Renal cortical epithelial cell (primary cell): Measurements from ENCODE around the gene SPDYE1. TPM values are rescaled to one million over a fixed set of nuclear protein-coding genes. Genes with fewer than 3 reads are reported as not detected.
"Not testable (repeated sequence)": the region's sequence is repeated elsewhere in the genome, so short reads cannot be mapped to it uniquely, and the experiment has no call there.

Experiments
- DNase-seq: peaks from one replicate; pipeline ENCODE4 v3.0.0-alpha.2; 2011; ENCODE audit warnings: low read depth
- total RNA-seq: library from RNA; depleted of rRNA; stranded (reverse); fragments of >200 nt; gene quantifications from 2 replicates; pipeline ENCODE4 v1.2.3, GENCODE V29; 2014

Gene SPDYE1, protein sequence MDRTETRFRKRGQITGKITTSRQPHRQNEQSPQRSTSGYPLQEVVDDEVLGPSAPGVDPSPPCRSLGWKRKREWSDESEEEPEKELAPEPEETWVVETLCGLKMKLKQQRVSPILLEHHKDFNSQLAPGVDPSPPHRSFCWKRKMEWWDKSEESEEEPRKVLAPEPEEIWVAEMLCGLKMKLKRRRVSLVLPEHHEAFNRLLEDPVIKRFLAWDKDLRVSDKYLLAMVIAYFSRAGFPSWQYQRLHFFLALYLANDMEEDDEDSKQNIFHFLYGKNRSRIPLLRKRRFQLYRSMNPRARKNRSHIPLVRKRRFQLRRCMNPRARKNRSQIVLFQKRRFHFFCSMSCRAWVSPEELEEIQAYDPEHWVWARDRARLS
- not detected in 2 replicates for total RNA-seq

DNA sequence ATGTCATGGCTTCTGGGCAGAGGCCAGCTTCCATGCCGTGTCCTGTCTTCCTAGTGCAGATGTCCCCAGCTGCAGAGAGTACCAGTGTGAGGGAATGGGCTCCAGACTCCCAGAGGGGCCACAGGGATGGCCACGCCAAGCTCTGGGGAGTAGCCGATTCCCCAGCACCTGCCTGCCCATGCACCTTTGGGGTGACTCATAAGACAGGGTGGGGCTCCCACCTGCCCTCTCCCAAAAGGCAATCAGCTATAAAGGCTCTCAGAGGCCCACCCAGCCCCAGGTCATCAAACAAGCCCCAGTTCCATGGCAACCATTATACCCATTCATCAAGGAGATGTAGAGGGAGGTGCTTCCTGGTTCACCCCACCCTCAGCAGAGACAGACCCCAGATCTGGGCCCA lies at the start of gene SPDYE1:
Gene SPDYE1, plus strand, starts transcription at position 366 of the 400 bp plus-strand sequence. CDS start 2,053 bp downstream, outside the sequence.
- not testable (repeated sequence) for DNase-seq

DNA sequence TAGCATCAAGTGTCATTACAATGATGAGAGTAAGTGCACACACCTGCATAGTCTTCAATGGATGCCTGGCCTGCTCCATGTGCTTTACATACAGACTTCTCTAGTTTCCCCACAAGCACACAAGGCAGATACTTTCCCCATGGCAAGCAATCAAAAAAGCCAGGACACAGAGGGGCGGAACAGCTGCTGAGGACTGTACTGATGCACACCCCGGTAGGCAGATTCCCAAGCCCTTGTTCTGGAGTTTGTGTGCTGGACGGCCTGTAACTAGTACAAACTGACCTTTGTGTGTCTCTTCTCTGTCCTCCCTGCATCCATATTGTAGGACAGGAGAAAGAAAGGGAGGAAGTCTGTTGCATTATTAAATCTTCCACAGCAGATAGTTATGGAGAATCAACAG lies 45.7 kb upstream of the SPDYE1 start:
- DNase-seq: no peak

DNA sequence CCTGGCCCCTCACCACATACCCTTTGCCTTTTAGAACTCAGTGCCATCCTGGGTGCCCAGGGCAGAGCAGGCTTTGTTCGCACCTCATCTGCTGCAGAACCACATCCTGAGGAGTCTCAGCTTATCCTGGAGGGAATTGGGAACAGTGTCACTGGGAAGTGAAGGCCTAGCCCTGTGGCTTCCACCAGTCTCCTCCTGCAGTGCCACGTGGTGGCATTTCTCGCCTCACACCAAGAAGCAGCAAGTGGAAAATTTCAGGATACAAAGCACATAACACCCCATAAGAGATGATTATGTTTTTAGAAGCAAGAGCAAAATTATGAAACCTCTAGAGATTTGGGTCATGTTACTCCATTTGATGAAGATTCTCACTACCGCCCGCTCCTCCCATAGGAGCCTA lies 44.6 kb upstream of the SPDYE1 start:
- no peak for DNase-seq

DNA sequence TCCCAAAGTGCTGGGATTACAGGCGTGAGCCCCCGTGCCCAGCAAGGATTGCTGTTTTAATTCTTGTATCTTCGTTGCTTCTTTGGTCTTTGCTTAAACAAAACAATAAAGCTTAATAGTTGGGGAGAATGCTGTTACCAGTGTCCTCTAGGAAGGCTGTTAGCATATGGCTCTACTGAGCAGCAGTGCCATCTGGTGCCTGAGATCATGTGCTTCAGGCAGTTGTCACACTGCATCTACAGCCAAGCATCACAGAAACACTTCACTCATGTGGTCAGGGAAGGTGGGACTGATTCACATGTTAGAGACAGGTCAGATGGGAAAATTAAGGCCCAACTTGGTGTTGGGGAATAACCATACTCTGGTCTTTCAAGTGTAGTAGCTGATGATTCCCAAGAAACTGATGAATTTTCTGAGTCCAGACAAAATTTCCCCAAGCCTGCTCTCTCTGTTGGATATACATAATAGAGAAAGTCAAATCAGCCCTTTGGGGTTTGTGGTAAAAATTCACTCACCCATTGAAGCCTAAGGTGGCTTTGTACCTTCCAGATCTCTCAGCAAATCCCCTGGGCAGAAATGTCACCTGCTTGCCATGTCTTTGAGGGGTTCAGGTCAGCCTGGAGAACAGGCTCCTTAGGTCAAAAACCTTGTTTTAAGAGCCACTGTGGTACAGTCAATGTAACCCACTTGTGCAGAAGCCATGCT lies 43.0 kb upstream of the SPDYE1 start:
- DNase-seq: peak; percentile 62

DNA sequence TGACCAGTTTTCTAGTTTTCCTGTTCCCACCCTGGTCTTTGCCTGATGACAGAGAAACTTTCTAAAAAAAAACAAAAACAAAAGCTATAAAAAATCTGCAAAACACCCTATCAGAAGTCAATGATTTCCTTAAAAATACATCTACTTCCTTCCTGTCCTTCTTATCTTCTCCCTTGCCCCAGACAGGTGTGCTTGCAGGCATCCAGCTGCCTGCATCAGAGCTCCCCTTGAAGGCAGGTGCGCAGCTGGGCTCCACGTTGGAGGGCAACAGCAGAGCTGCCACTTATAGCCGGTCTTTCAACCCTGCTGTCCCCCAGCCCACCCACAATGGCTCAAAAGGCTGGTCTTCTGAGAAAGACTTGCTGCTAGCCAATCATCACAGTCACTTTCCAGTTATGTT lies 41.7 kb upstream of the SPDYE1 start:
- DNase-seq: no peak

DNA sequence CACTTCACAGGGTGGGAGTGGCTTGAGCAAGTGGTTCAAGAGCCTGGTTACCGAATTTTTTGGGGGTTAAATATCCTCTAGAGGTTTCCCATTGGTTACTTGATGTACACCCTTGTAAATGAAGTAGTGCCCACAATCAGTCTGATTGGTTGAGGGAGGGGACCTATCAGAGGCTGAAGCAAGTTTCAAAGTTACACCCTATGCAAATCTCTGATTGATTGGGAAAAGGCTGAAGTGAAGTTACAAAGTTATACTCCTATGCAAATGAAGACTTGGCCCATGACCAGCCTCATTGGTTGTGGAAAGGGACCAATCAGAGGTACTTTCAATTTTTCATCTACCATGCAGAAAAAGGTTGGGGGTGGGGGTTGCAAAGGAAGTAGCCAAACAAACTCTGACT lies 36.8 kb upstream of the SPDYE1 start:
- DNase-seq: no peak

DNA sequence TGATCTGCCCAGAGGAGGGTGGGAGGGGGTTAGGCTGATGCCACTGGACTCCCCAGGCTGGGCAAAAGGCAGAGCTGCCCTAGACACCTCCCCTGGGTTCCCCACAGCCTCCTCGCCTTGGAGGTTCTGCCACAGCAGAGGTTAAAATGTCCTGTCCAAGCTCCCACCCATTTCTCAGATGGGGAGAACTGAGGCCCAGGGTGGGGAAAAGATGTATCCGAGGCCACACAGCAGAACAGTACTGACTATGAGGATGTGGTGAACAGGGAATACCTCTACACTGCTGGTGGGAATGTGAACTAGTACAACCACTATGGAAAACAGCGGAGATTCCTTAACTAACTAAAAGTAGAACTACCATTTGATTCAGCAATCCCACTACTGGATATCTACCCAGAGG lies 31.3 kb upstream of the SPDYE1 start:
- not testable (repeated sequence) for DNase-seq

DNA sequence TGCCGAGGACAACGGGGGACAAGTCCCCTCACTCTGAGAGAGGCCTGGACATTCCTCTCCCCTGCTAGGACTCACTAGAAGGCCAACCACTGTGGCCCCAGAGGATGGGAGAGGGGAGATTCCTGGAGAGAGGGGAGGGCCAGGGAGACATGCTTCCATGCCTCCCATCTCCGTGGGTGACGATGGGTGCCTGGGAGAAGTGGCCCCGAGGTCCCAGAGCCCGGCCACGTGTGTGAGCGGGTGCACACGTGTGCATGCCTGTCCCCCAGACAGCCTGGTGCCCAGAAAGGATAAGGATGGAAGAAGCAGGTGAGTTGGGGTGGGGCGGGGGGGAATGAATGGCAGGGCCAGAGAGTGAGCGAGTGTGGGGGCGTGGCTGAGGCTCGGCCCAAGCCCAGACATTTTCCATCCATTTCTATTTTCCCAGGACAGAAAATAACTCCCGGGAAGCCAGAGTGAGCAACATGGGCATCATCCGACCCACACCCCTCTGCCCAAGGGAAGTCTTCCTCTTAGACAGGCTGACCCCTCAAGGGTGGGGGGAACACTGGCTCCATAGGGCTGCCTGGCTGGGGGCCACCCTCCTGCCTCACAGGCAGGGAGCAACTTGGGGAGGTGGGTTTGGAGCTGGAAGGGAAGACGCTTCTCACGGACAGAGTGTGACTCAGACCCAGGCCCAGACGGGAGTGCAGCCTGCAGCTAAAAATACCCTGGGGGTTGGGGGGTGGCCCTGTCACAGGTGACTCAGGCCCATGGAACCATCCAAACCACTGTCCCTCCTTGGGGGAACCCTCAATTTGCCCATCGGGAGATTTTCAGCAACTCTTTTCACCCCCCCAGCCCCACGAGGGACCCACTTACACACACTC lies 29.3 kb upstream of the SPDYE1 start:
- DNase-seq: not testable (repeated sequence)

DNA sequence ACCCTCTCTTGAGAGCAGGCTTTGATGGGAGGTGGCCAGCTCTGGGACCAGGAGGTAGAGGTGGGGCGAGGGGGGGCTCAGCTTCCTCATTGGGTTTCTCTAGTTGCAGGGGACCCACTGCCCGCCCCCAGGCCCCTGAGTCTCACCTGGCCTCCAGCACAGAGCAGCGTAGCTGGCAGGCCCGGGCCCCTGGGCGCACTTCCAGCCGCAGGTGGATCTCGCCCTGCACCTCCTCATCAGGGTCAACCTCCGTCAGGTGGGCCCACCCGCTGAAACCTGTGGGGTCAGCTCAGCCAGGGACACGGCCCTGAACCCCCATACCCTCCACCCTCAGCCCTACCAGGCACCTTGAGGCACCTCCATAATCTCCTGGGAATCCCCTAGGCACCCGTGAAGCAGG lies 28.1 kb upstream of the SPDYE1 start:
- not testable (repeated sequence) for DNase-seq

DNA sequence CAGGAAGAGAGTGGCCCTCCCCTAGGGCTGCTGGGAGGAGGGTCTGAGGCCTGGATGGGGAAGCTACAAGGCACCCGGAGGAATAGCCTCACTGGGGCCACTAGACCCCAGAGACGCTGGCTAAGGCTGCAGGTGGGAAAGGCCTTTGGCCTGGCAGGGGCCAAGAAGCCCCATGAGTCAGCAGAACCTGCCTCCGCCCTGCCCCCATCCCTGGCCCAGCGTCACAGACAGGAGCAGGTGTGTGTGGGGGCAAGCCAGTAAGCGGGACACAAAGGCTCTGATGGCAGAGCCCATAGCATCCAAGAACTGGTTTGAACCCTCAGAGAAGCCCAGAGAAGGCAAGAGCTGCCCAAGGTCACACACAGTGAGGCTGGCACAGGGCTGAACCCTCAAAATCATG lies 27.0 kb upstream of the SPDYE1 start:
- DNase-seq: not testable (repeated sequence)

DNA sequence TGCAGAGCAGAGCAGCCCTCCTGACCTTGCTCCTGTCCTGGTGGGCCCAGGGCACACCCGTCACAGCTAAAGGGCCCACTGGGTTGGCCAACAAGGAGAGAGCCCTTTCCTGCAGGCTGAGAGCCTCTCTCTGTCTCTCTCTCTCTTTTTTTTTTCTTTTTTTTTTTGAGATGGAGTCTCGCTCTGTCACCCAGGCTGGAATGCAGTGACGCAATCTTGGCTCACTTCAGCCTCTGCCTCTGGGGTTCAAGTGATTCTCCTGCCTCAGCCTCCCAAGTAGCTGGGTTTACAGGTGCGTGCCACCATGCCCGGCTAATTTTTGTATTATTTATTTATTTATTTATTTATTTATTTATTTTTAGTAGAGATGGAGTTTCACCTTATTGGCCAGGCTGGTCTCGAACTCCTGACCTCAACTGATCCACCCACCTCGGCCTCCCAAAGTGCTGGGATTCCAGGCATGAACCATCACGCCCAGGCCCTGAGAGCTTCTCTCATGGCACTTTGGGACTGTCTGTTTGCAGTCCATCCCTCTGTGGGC lies 23.6 kb upstream of the SPDYE1 start:
- DNase-seq: not testable (repeated sequence)

DNA sequence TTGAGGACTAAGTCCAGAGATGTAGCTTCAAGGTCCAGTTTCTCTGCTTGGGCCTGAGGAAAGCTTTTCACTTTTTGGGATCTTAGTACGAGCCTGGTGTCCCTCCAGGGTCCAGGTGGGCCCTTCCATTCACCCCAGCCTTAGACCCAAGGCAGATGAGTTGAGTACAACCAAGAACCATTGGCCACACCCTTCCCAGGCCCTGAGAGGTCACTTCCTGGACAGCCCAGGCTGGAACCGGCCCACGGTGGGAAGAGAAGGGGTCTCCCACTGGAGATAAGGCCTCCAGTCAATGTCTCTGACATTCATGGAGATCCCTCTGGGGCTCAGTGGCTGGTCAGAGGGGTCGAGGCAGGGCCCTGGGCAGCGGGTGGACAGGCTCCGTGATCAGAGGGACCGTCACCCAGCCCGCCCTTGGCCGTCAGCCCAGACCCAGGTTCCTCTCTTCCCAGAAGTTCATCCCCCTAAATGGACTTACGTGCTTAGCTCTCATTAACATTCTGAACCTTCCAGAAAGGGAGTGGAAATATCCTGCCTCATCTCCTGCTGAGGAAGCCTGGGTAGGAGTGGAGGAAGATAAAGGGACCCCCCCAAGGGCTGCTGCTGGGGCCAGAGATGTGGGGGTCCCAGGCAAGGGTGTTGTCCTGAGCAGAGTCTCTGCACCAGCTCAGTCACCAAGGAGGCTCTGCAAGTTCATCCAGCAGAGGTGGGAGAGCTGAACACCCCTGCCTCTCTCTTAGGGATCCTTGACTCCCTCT lies 22.8 kb upstream of the SPDYE1 start:
- DNase-seq: not testable (repeated sequence)

DNA sequence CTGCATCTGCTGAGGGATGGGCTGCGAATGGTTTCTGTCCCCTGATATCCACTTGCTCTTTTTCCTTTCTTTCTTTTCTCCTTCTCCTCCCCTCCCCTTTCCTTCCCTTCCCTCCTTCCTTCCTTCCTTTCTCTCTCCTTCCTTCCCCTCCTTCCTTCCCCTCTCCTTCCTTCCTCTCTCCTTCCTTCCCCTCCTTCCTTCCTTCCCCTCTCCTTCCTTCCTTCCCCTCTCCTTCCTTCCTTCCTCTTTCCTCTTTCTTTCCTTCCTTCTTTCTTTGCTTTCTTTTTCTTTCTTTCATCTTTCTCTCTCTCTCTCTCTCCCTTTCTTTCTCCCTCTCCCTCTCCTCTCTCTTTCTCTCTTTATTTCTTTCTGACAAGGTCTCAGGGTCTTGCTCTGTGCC lies 20.2 kb upstream of the SPDYE1 start:
- no peak for DNase-seq

DNA sequence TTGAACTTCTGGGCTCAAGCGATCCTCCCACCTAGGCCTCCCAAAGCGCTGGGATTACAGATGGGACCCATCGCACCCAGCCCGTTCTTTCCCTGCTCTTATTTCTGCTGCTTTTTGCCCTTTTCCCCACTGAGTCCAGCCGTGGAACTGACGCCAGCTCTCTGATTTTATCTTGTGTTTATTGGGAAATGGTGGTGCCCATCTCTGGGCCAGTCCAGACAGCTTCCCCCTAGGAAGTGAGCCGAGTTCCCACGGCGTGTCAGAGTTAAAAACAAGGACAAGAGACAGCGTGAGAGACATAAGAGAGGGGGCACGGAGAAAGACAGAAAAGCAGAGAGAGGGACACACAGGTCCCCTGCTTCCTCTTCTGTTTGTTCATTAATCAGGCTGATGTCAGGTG lies 19.6 kb upstream of the SPDYE1 start:
- DNase-seq: not testable (repeated sequence)

DNA sequence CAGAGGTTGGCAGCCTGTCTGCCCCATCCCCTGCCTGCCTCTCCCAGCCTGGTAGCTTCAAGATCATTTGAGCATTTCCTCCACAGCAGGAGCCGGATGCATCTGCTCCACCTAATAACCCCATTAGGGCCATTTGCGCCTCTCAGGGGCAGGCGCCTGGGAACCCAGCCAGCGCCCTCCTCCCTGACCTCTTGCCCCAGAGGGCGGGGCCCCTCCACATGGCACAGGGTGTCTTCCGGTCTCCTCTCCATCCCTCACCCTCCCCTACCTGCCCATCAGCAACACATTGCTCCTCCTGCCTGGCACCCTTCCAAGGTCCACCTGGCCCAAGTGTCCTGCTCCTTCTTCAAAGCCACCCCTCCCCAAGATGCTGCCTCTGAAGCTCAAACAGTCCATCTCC lies 14.8 kb upstream of the SPDYE1 start:
- not testable (repeated sequence) for DNase-seq

DNA sequence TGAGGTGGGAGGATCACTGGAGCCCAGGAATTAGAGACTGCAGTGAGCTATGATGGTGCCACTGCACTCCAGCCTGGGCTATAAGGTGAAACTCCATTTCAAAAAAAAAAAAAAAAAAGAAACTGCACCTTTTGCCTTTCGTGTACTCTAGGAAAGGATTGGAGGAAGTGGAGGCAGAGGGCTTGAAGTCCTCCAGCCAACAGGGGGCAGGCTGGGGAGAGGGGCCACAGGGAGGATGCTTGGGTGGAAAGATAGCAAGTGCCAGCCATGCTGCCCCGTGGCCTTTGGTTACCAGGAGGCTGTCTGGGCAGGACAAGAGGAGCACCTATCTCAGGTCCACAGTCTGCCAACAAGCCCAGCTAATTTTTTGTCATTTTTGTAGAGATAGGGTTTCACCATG lies 14.0 kb upstream of the SPDYE1 start:
- DNase-seq: not testable (repeated sequence)

DNA sequence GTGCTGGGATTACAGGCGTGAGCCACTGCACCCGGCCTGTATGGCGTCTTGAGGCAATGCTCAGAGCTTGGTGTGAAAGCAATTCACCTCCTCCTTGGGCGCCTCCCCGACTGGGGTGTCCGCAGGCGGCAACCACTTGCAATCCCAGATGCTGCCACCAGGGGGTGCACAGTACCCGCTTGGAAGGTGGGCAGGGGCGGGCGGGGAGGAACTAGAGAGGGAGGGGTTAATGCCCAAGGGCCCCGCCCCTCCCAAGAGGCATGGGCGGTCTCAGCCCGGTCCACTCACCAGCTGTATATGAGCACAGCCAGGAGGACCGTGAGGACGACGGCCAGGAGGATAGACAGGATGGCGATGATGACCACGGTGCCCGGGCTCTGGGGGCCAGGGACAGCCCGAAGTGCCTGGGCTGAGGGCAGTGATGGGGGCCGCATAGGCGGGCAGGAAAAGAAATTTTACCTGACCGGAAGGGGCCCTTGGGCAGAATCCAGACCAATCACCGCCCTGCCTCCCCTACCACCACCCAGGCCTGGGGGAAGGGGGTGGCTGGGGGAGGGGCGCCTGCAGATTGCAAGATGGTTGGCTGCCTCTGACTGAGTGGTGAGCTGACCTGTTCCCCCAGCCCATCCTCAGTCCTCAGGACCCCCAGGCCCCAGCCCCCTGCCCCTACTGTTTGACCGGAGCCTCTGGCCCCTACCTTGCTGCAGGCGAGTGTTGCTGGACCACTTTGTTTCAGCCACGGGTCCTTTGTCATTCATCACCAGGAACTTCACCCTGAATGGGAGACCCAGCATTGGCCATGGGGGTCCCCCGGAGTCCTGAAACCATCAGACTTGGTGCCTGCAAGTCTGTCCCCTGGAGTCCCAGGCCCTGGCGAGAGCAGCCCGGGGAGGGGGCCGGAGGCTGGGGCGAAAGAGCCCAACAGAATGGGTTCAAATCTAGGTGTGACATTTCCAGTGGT lies 11.5 kb upstream of the SPDYE1 start:
- peak; percentile 30 for DNase-seq

DNA sequence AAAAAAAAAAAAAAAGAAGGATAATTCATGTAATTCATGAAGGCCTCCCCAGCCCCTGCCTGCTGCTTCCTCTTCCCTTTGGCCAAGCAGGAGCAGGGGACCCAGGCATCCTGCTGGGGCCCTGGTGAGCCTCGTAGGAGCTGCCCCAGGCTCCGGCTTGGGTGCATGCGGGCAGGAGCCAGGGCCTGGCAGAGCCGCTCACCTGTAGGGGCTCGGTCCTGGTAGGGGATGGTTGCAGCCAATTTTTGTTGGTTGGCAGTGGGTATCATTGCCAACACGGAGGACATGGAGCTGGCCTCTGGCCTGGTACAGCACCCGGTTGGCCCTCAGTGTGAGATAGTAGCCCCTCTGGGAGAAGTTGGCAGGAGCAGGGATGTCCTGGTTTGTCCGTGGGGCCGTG lies 10.2 kb upstream of the SPDYE1 start:
- not testable (repeated sequence) for DNase-seq

DNA sequence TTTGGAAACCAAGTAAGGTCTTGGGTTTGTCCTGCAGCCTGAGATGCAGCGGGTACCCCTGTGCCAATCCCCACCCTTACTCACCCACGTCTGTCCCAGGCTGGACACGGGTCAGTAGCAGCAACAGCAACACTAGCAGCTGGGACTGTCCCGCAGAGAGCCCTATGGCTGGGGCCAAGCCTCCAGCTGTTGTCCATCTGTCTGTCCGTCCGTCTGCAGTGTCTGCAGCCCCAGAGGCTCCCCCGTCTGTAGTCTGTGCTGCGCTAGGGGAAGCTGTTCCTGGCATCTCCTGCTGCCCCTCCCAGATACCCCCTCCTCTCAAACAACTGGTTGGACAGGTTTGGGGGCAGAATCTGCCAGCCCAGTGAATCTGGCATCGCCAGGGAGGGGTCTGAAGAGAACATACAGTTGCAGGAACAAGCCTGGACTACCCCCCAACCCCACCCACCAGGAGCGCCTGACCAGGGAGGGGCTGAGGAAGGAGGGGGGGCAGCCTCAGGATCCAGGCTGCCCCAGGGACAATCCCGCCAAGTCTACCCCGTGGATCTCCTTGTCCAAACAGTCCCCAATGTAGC lies 7.6 kb upstream of the SPDYE1 start:
- not testable (repeated sequence) for DNase-seq

DNA sequence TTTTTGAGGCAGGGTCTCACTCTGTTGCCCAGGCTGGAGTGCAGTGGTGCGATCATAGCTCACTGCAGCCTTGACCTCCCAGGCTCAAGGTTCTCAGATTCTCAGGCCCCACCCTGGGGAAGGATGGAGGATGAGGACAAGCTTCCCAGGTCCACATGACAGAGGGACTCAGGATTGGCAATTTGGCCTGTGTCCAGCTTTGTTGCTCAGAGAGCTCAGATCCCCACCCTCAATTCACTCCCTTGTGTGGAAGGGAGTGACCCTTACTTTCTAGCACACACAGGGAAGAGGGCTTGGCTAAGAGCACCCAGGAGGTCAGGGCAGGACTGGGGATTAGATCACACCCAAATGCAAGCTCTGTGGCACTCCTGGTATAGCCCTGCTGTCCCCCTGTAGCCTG lies 6.9 kb upstream of the SPDYE1 start:
- DNase-seq: peak; percentile 4
